GM06990 (cell line): ENCODE measurements around the gene PLXDC2.
"Not testable (repeated sequence)": the region's sequence is repeated elsewhere in the genome, so short reads cannot be mapped to it uniquely, and the experiment has no call there.

Experiments used
- DNase-seq: peaks from one replicate; pipeline ENCODE4 v3.0.0-alpha.2; 2011; ENCODE audit not compliant: insufficient read length; ENCODE audit errors: extremely low read depth
- H3K27me3 ChIP-seq: replicated peaks from 2 replicates; pipeline ENCODE4 v1.6.0; 2011; ENCODE audit warnings: low read length; ENCODE audit not compliant: control insufficient read depth, insufficient read depth
- H3K36me3 ChIP-seq: 2 replicates; pipeline ENCODE4 v1.5.1; 2011; ENCODE audit warnings: low read length; ENCODE audit not compliant: control insufficient read depth, insufficient read depth
- H3K4me3 ChIP-seq: replicated peaks from 2 replicates; pipeline ENCODE4 v1.5.1; 2011; ENCODE audit warnings: low read depth, mild to moderate bottlenecking, control low read depth, low read length
- TF ChIP-seq, protein P1 (sequence below): IDR thresholded peaks from 2 replicates; pipeline ENCODE4 v1.5.1; 2011; ENCODE audit warnings: low read length, control low read depth, mild to moderate bottlenecking, inconsistent platforms; ENCODE audit not compliant: insufficient read depth, poor library complexity, severe bottlenecking

PLXDC2 gene

DNA sequence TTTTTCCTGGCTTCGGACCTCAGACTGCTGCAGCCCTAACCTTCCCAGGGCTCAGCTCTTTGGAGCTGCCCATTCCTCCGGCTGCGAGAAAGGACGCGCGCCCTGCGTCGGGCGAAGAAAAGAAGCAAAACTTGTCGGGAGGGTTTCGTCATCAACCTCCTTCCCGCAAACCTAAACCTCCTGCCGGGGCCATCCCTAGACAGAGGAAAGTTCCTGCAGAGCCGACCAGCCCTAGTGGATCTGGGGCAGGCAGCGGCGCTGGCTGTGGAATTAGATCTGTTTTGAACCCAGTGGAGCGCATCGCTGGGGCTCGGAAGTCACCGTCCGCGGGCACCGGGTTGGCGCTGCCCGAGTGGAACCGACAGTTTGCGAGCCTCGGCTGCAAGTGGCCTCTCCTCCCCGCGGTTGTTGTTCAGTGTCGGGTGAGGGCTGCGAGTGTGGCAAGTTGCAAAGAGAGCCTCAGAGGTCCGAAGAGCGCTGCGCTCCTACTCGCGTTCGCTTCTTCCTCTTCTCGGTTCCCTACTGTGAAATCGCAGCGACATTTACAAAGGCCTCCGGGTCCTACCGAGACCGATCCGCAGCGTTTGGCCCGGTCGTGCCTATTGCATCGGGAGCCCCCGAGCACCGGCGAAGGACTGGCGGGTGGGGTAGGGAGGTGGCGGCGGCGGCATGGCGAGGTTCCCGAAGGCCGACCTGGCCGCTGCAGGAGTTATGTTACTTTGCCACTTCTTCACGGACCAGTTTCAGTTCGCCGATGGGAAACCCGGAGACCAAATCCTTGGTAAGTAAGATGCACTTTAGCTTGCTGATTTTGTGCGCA is at the start of gene PLXDC2:
TSS of gene PLXDC2 (plus strand) at position 22 of the 820 bp plus-strand sequence.
- TF ChIP-seq, protein P1, sequence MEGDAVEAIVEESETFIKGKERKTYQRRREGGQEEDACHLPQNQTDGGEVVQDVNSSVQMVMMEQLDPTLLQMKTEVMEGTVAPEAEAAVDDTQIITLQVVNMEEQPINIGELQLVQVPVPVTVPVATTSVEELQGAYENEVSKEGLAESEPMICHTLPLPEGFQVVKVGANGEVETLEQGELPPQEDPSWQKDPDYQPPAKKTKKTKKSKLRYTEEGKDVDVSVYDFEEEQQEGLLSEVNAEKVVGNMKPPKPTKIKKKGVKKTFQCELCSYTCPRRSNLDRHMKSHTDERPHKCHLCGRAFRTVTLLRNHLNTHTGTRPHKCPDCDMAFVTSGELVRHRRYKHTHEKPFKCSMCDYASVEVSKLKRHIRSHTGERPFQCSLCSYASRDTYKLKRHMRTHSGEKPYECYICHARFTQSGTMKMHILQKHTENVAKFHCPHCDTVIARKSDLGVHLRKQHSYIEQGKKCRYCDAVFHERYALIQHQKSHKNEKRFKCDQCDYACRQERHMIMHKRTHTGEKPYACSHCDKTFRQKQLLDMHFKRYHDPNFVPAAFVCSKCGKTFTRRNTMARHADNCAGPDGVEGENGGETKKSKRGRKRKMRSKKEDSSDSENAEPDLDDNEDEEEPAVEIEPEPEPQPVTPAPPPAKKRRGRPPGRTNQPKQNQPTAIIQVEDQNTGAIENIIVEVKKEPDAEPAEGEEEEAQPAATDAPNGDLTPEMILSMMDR, result no peak
- H3K27me3 ChIP-seq, result peaks cover 1% of the 10 kb centered on the region; the same call in 1 of the 2 replicates
- no peak for DNase-seq
- no peaks in the 10 kb centered on the region for H3K36me3 ChIP-seq
- H3K4me3 ChIP-seq, result no peak within 1 kb of the TSS; the same call in 1 of the 2 replicates

DNA sequence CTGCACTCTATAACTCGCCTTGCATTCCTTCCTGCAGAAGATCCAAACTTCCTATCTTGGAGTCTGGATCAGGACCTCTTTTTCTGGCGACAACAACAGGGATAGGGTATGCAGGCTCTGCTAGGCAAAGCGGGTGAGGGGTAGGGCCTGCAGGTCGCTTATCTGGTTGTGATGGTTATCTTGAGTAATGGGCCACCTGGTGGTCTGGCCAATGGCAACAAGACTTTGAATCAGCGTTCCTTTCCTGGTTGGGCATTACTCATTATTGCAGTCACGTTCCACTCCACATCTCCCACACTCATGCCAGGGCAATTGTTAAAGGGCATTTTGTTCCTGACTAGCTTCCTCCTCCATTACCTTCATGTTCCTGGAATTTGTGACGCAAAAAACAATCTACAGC is 48.4 kb upstream of the PLXDC2 start:
- TF ChIP-seq, protein P1, result no peak

DNA sequence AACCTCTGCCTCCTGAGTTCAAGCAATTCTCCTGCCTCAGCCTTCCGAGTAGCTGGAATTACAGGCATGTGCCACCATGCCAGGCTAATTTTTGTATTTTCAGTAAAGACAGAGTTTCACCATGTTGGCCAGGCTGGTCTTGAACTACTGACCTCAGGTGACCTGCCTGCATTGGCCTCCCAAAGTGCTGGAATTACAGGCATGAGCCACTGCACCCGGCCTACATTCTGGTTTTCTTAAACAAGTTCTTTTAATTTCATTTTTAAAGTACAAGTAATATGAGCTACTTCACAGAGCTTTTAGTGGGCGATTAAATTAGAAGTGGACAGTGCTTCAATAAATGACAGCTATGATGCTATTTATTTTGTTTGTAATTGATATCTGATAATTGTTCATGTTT is 46.4 kb upstream of the PLXDC2 start:
- H3K27me3 ChIP-seq, DNase-seq, H3K4me3 ChIP-seq, H3K36me3 ChIP-seq: not testable (repeated sequence)

More for the DNA sequence above, 48.4 kb upstream of the PLXDC2 start:
- DNase-seq, result no peak
- Histone ChIP-seq H3K27me3 (no peaks in the 10 kb centered on the region), H3K4me3 (no peak overlapping the region), H3K36me3 (no peaks in the 10 kb centered on the region)

DNA sequence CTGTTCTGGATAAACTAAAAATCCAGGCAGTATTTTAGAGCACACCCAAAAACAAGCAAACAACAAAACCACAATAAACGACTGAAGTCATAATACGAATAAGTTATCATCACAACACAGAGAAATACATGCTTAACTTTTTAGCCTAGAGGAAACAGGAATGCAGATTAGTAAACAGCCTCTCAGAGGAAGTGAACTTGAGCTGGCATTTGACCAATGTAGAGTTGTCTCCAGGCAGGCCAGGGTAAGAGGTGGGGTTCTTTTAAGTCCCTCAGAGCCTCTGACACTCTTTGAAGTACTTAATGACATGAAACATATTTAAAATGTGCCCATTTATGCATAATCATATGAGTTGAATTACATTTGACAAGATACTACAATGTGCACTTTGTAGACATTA is 43.3 kb upstream of the PLXDC2 start:
- H3K4me3 ChIP-seq, result no peak overlapping the region
- TF ChIP-seq, protein P1, result no peak
- DNase-seq, result no peak
- H3K36me3 ChIP-seq, result no peaks in the 10 kb centered on the region
- no peaks in the 10 kb centered on the region for H3K27me3 ChIP-seq

DNA sequence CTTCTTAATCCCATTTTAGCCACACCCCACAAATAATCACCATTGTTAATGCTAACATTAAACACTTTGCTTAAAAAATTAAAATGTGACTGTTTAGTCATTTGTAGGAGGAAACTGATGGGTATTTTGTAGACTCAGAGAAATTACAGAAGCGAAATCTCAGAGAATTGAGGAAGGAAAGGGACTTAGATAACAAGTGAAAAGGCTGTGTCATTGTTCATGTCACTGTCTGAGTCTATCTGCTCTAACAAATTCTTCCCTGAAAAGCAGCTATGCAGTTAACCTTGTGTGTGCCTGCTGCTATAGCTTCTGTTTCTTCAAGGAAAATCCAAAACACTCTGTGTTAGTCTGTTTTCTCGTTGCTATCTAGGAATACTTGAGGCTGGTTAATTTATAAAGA is 40.9 kb upstream of the PLXDC2 start:
- TF ChIP-seq, protein P1, result no peak
- DNase-seq, result no peak
- H3K27me3 ChIP-seq, result no peaks in the 10 kb centered on the region

DNA sequence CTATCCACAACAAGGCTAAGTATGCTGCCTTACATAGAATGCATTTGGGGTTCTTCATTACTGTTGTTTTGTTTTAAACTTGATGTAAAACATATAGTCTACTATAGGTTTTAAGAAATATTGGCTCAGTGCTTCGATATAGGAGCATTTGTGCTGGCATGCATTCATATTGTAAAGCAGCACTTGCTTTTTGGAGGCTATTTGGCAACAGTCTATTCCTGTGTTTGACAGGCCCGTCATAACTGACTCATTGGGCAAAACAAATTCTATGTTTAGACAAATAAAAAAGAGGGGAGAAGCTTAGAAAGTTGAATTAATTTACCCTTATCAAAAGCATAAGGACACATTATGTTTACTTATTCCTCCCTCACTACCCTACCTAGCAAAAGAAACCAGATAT is 38.4 kb upstream of the PLXDC2 start:
- no peak overlapping the region for H3K4me3 ChIP-seq
- H3K27me3 ChIP-seq, result no peaks in the 10 kb centered on the region
- TF ChIP-seq, protein P1, result no peak
- DNase-seq, result no peak
- H3K36me3 ChIP-seq, result no peaks in the 10 kb centered on the region

More for the DNA sequence above, 40.9 kb upstream of the PLXDC2 start:
- H3K4me3 ChIP-seq, result no peak overlapping the region
- H3K36me3 ChIP-seq, result no peaks in the 10 kb centered on the region
